HG02973 (cell line): Measurements from ENCODE around the gene RMND5B.
"Not testable (repeated sequence)": the region's sequence is repeated elsewhere in the genome, so short reads cannot be mapped to it uniquely, and the experiment has no call there.

Experiments used
- ATAC-seq: cut with Tn5 transposase; IDR thresholded peaks from one replicate; pipeline ENCODE4 v1.9.1; 2021; ENCODE audit warnings: moderate library complexity; ENCODE audit not compliant: unreplicated experiment

Gene RMND5B, protein sequence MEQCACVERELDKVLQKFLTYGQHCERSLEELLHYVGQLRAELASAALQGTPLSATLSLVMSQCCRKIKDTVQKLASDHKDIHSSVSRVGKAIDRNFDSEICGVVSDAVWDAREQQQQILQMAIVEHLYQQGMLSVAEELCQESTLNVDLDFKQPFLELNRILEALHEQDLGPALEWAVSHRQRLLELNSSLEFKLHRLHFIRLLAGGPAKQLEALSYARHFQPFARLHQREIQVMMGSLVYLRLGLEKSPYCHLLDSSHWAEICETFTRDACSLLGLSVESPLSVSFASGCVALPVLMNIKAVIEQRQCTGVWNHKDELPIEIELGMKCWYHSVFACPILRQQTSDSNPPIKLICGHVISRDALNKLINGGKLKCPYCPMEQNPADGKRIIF

DNA sequence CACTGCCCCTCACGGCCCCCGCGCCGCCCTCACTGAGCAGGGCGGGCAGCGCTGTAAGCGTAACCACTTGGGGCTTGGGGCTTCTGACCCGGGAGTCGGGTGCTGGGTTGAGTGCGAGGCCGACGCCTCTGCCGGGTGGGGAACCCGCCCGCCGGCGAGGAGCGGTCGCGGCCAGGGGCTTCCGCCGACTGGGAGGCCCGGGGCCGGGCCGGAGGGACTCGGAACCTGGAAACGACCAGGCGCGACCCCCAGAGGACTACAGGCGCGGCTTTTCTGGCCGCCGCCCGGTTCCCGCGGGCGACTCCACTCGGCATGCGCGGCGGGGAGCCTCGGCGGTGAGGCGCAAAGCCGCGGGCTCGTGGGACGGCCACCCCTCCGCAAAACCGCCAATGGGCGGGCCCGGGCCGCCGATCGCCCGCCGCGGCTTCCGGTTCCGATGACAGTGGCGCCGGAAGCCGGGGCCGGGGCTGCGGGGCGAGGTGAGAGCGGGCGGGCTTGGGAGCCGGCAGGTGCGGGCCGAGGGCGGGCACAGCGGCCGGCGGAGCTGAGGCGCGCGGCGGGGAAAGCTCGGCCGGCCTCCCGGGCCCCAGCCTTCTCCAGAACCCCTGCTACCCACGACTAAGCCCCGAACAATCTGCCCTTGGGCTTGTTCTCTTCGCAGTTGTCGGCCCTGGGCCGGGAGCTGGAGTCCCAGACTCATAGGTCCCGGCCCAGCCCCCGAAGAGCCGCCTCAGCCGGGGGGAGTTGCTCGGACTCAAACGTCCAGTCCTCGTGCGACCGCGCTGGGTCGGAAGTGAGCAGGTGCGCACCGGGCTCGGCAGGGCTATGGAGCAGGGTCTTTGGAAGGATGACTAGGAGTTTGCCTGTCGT lies at the start of gene RMND5B:
Gene RMND5B (plus strand): TSS at position 439 of the 870 bp plus-strand sequence. CDS start 7,106 bp downstream, outside the sequence.
- ATAC-seq = peak; percentile 85

DNA sequence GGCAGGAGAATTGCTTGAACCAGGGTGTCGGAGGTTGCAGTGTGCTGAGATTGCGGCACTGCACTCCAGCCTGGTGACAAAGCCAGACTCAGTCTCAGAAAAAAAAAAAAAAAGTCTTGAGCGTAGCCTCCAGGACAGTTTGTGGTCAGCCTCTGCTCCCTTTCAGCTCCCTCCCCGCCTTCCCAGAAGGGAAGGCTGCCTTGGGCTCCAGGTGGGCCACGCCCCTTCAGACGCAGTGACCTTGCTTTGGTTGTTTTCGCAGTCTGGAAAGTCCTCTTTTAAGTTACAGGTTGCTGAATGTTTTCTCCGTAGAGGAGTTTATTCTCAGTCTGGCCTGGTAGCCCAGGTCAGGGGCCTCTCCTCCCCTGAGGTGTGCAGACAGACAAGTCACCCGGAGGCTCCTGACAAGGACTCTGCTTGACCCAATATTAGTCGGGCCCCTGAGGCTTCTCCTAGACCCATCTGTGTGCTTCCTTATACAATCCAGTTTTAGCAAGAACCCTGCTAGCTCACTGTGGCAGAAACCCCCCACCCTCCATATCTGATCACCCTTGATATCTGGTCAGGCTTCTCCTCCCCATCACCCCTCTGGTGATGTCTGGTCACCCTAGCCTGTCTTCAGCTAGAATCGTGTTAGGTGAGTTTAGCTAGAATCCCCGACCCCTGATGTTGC lies 49.1 kb upstream of the RMND5B start:
- ATAC-seq = no peak

DNA sequence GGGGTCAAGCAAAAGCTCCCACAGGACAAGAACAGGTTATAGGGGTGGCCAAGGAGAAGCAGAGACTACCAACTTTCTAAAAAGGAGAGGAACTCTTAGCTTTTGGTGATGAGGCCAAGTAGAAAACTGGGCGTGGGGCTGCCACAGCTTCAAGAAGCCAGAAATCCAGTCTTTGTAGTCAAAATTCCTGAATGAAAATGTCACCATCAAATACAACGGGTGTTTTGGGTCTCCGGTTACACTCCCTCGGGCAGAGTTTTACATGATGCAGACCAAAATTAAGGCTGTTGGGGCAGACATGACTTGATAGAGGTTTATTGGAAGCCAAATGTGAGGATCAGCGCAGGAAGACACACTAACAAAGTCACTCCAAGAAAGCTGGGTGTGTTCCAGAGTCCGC lies 46.9 kb upstream of the RMND5B start:
- no peak for ATAC-seq

DNA sequence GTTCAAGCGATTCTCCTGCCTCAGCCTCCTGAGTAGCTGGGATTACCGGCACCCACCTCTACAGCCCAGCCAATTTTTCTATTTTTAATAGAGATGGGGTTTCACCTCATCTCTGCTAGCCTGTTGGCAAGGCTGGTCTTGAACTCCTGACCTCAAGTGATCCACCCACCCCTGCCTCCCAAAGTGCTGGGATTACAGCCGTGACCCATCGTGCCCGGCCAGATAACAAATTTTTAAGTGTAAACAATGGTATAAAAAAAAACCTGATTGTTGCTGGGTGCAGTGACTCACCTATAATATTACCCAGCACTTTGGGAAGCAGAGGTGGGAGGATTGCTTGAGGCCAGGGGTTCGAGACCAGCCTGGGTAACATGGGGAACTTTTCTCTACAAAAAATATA lies 45.5 kb upstream of the RMND5B start:
- no peak for ATAC-seq

DNA sequence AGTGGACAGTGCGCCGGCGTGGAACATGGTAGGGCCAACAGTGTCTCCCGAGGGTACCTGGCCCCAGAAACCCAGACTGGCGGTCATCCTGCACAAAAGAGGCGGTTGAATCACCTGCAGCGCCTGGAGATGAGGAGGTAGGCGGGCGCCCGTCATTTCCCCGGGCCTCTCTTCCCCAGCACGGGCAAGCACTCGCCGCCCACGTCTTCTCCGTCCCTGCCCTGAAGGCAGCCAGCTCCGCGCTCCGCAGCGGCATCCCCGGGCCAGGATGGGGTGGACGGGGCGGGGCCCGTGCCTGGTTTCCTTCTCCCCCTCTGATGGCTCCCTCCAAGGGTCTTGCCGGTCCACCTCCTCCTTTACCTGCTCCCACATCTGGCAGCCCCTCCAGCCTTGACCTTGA lies 44.5 kb upstream of the RMND5B start:
- ATAC-seq = no peak

DNA sequence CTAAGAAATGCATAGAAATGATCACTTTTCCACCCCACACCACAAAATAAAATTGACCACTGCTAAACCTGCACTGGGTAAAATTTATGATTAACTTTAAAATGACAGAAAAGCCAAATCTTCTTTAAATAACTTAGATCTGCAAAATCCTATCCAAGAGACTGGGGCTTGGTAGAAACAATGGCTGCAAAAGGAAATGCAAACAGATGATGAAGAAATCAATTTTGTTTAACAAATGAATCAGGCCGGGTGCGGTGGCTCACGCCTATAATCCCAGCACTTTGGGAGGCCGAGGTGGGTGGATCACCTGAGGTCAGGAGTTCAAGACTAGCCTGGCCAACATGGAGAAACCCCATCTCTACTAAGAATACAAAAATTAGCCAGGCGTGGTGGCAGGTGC lies 43.6 kb upstream of the RMND5B start:
- ATAC-seq = not testable (repeated sequence)

DNA sequence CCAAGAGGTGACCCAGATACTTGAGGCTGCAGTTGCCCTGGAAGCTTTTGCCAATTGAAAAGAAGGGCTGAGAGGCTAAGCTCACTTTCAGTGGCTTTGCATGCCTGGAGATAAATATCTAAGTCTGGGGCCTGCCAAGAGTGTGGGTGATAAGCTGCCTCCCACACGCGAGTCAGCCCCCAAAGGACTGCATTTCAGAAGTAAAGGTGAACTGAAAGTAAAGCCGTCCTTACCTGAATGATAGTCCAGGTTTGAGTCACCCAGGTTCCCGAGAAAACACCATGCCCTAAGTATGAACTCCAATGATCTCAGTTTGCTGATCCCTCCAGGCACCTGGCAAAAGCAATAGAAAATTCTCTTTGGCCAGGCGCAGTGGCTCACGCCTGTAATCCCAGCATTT lies 40.0 kb upstream of the RMND5B start:
- no peak for ATAC-seq

DNA sequence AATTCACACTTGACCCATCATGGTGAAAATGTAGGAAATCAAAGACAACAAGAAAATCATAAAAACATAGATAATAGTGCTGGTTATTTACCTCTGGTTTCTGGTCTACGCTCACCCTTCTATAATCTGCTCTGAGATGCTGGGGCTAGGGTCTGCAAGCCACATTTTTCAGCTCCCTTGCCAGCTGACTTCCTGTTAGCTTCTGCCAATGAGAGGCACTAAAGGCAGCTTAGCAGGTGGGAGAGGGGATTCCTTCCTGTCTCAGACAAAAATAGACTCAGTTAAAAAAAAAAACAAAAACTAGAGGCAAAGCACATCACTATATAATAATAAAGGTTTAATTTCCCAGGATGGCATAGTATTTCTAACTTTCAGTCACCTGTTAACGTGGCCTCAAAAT lies 37.7 kb upstream of the RMND5B start:
- ATAC-seq = no peak

DNA sequence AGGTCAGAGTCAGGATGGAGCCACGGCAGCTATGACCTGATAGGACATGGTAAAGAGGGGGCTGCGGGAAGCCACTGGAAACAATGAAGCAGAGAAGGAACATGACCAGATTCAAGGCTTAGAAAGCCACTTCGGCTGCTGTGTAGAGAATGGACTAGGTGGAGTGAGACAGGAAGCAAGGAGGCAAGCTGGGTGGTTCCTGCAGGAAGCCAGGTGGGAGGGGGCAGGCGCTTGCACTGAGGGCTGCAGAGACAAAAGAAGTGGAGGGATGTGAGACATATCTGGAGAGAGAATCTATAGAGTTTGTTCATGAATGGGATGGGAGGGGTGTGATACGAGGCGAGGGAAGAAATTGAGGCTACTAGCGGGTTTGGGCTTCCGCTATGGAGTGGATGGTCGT lies 36.5 kb upstream of the RMND5B start:
- ATAC-seq = no peak

DNA sequence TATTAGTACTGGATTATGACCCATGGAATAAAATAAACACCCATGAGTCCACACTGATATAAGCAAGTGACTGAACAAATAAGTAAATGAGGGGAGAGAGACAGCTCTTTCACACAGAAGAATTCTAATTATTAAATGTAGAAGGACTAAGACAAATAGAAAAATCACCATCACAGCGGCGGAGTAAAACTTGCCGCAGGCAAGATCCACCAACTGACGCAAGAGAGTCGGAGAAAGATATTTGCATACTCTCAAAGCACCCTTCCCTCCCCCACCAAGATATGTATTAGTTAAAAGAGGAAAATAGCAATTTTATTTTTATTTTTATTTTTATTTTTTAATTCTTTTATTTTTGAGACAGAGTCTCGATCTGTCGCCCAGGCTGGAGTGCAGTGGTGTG lies 32.1 kb upstream of the RMND5B start:
- ATAC-seq = no peak

DNA sequence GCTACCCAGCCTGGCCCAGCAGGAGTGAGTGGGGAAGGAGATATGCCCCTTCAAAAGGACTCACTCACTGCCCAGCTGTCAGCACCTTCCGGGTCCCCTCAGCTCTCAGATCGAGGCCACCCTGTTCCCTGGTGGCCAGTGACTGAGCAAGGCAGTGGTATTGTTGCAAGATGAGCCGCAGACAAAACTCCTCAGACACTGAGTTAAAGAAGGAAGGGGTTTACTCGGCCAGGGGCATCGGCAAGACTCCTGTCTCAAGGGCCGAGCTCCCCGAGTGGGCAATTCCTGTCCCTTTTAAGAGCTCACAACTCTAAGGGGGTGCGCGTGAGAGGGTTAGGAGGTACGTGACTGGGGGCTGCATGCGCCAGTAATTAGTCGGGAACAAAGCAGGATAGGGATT lies 27.2 kb upstream of the RMND5B start:
- no peak for ATAC-seq

DNA sequence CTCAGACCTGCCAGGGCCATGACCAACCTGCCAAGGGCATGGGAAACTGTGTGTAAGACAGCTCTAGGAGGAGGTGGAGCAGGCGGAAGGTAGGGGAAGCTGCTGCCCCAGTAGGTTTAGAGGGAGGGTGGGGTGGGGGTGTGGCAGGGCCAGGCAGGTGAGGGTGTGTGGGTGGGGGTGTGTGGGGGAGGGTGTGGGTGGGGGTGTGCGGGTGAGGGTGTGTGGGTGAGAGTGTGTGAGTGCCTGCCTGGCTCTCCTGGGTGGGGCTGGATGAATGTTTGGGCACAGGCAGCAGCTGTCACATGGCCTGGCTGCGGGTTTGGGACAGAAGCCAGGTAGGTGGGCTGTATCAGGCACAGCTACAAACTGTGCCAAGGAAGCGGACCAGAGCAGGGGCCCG lies 26.3 kb upstream of the RMND5B start:
- no peak for ATAC-seq

DNA sequence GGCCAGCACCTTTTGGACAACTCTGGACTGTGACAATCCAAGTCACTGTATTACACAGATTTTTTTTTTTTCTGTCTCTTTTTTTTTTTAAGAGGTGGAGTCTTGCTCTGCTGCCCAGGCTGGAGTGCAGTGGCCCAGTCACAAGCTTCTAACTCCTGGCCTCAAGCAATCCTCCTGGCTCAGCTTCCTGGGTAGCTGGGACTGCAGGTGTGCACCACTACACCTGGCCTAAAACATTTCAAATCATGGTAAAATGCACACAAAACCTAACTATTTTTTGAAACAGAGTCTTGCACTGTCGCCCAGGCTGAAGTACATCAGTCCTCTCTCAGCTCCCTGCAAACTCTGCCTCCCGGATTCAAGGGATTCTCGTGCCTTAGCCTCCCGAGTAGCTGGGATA lies 24.7 kb upstream of the RMND5B start:
- no peak for ATAC-seq

DNA sequence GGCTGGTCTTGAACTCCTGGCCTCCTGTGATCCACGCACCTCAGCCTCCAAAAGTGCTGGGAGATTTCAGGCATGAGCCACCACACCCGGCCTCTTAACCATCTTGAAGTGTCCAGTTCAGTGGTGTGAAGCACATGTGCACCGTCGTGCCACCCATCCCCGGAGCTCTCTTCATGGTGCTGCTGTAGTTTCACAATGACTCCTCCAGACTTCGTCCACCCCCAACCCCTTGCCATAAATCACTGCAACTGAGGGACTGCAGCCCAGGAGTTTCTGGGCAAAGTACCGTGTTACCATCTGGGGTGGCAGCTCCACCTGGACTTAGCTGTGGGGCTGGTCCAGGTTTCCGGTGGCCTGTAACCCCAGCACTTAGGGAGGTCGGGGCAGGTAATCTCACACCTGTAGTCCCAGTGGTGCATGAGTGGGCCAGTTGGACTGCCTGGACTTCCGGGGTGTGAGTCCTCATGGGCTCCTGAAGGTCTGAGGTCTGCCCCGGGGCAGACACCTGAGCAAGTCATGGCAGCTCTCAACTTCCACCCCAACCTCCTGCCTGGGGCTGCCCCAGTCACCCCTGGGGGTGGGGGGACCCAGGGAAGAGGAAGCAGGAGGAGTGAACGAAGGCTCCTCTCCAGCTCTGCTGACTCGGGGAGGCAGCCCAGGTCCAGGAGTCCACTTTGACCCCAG lies 24.1 kb upstream of the RMND5B start:
- no peak for ATAC-seq

DNA sequence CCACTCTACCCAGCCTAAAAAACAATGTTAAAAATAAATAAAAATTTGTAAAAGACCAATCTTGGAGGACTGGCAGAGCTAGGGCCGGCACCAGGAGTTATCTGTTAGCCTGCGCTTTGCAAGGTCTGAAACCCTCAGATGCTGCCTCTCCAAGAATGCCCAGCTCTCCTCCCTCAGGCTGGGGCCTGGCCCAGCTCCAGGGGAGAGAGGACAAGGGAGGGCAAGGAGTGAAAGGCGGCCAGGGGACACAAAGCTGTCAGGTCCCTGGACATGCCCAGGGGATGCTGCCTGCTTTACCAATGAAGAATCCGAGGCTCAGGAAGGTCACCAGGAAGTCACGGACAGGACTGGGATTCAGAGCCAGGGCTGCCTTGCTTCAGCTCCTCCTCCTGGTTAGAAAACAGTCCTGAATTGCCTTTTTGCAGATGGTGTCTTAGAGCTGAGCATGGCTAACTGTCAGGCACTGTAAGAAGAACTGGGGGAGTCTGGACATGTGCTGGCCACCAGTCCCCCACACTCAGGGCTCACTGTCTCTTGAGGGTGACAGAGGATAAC lies 23.0 kb upstream of the RMND5B start:
- no peak for ATAC-seq

DNA sequence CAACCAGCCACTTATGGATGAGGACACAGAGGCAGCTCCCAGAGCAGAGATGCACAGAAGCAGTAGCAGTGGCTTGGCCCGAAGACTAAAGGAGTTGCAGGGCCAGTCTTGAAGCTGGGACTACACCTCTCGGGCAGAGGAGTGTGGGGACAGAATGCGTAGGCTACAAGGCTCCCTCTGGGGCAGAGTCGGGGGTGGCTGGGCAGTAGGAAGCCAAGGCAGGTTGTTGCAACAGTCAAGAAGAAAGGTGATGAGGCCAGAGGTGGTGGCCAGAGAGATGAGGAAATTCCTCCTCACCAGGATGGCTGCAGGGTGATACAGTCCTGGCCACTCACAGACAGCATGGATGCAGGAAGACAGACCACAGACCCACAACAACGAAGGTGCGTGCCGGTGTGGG lies 22.4 kb upstream of the RMND5B start:
- ATAC-seq = no peak

DNA sequence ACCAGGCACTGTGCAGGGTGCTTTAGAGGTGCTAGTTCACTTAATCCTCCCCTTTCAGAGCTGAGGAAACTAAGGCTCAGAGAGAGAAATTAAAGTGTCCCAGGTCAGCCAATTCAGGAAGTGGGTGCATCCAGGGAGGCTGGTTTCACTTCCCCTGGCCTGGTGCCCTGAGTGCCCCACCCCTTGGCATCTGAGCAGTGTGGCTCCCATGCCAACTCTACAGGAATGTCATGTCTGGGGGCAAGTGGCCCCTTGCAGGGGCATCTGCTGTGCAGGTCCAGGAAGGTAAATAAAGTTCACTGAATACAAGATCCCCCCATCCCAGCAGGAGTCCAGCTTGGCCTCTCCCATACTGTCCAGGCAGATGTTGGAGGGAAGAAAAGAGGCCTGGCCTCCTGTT lies 21.8 kb upstream of the RMND5B start:
- no peak for ATAC-seq

DNA sequence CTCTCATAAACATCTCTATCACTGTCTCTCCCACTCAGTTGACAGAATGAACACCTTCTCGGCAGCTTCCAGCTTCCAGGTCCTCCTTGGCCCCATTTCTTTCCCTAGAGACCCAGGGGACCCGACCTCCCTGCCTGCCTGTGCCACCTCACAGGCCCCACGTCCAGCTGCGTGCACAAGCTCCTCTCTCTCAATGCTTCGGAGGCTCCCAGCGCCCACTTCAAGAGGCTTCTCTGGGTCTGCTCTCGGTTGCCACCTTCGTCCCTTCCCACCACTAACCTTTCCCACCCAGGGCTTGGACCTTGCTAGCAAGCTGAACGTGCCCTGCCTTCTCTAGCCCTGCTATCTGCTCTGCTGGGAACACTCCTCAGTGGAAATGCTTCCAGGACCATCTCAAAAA lies 20.3 kb upstream of the RMND5B start:
- no peak for ATAC-seq

DNA sequence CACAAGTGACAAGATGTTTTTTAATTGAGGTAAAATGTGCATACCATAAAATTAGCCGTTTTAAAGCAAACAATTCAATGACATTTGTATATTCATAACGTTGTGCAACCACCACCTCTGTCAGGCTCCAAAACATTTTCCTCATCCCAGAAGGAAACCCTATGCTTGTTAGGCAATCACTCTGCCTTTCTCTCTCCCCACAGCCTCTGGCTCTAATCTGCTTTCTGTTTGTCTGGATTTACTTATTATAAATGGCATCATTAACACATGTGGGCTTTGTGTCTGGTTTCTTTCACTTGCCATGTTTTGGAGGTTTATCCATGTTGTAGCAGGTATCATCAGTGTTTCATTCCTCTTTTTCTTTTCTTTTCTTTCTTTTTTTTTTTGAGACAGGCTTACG lies 18.9 kb upstream of the RMND5B start:
- no peak for ATAC-seq

DNA sequence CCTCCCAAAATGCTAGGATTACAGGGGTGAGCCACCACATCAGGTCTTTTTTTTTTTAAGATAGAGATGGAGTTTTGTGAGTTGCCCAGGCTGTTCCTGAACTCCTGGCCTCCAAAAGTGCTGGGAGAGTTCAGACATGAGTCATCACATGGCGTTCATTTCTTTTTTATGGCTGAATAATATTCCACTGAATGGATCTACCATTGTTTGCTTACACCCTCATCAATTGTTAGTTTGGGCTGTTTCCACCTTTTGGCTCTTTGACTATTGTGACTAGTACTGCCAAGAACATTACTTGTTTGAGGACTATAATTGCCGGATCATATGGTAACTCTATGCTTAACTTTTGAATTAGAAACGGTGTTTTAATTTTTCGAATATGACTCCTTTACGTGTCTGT lies 18.3 kb upstream of the RMND5B start:
- no peak for ATAC-seq
